ENCODE data around the gene ARF1. TPM values are rescaled to one million over a fixed set of nuclear protein-coding genes. Genes with fewer than 3 reads are reported as not detected.
A peak's percentile ranks its signal among the peaks of the same experiment; 100 is the strongest.

ARF1 gene
- total RNA-seq, 2 donors from 2014 or later, result 322 to 372 TPM

GRCh38 chr1:228066416-228066815 is 16.1 kb upstream of the ARF1 start:
- no peak overlapping the region for H3K4me3 ChIP-seq (ENCODE audit: low read length)
- no peak overlapping the region for H3K4me3 Mint-ChIP-seq
- no peaks in the 10 kb centered on the region for H3K36me3 Mint-ChIP-seq (ENCODE audit: low read depth)
- no peaks in the 10 kb centered on the region for H3K9me3 Mint-ChIP-seq
- H3K4me1 Mint-ChIP-seq, result peaks cover 13% of the 10 kb centered on the region
- H3K27me3 ChIP-seq (ENCODE audit: control insufficient read depth, insufficient read depth, low read length, poor library complexity, severe bottlenecking), result peaks cover 41% of the 10 kb centered on the region
- no peaks in the 10 kb centered on the region for H3K4me1 ChIP-seq (ENCODE audit: control insufficient read depth, insufficient read depth, low read length)
- peak overlapping the region; percentile 78 for H3K27ac Mint-ChIP-seq
- no peaks in the 10 kb centered on the region for H3K9me3 ChIP-seq (ENCODE audit: control insufficient read depth, low read length)
- peaks cover 19% of the 10 kb centered on the region for H3K27me3 Mint-ChIP-seq (ENCODE audit: insufficient read depth)
- TF ChIP-seq CTCF (conservative IDR thresholded peaks at IDR 0.05), result no peak
- 49 to 70% methylated on average over 4 of the region's 4 CpGs for WGBS, 2 experiments (ENCODE audit: insufficient coverage in 1 of 2, insufficient read length in 1 of 2)
- DNase-seq, result peak; percentile 67
- H3K27ac ChIP-seq (ENCODE audit: low read depth, low read length), result no peak overlapping the region
- H3K9ac ChIP-seq (ENCODE audit: extremely low read depth, low read length, poor library complexity, severe bottlenecking), result no peak overlapping the region
- H3K36me3 ChIP-seq (ENCODE audit: control insufficient read depth, insufficient read depth, low read length), result no peaks in the 10 kb centered on the region

- H3K27me3 ChIP-seq (ENCODE audit: control insufficient read depth, insufficient read depth, low read length, poor library complexity, severe bottlenecking), result peaks cover 47% of the 10 kb centered on the region
These were observed 15.4 kb upstream of the ARF1 start for GRCh38 chr1:228066891-228067654.

GRCh38 chr1:228068359-228068758 is 14.1 kb upstream of the ARF1 start:
- Histone ChIP-seq H3K9me3 (ENCODE audit: control insufficient read depth, low read length) (no peaks in the 10 kb centered on the region), H3K27ac (ENCODE audit: low read depth, low read length) (no peak overlapping the region), H3K4me1 (ENCODE audit: control insufficient read depth, insufficient read depth, low read length) (no peaks in the 10 kb centered on the region), H3K4me3 (ENCODE audit: low read length) (no peak overlapping the region), H3K9ac (ENCODE audit: extremely low read depth, low read length, poor library complexity, severe bottlenecking) (no peak overlapping the region), H3K27me3 (ENCODE audit: control insufficient read depth, insufficient read depth, low read length, poor library complexity, severe bottlenecking) (peaks cover 51% of the 10 kb centered on the region), H3K36me3 (ENCODE audit: control insufficient read depth, insufficient read depth, low read length) (no peaks in the 10 kb centered on the region)
- DNase-seq, result no peak
- no peaks in the 10 kb centered on the region for H3K36me3 Mint-ChIP-seq (ENCODE audit: low read depth)
- peaks cover 32% of the 10 kb centered on the region for H3K27me3 Mint-ChIP-seq (ENCODE audit: insufficient read depth)
- no peaks in the 10 kb centered on the region for H3K9me3 Mint-ChIP-seq
- 79 to 92% methylated on average over 4 to 7 of the region's 7 CpGs for WGBS, 2 experiments (ENCODE audit: insufficient coverage in 1 of 2, insufficient read length in 1 of 2)
- TF ChIP-seq CTCF (conservative IDR thresholded peaks at IDR 0.05), result no peak
- peaks cover 13% of the 10 kb centered on the region for H3K4me1 Mint-ChIP-seq
- H3K4me3 Mint-ChIP-seq, result no peak overlapping the region
- H3K27ac Mint-ChIP-seq, result no peak overlapping the region

More at GRCh38 chr1:228066891-228067654, 15.4 kb upstream of the ARF1 start:
- Mint-ChIP-seq H3K4me1 (peaks cover 13% of the 10 kb centered on the region), H3K27me3 (ENCODE audit: insufficient read depth) (peaks cover 21% of the 10 kb centered on the region), H3K36me3 (ENCODE audit: low read depth) (no peaks in the 10 kb centered on the region), H3K4me3 (no peak overlapping the region), H3K9me3 (no peaks in the 10 kb centered on the region), H3K27ac (peak overlapping the region; percentile 78)
- Histone ChIP-seq H3K27ac (ENCODE audit: low read depth, low read length) (no peak overlapping the region), H3K9me3 (ENCODE audit: control insufficient read depth, low read length) (no peaks in the 10 kb centered on the region), H3K9ac (ENCODE audit: extremely low read depth, low read length, poor library complexity, severe bottlenecking) (no peak overlapping the region), H3K36me3 (ENCODE audit: control insufficient read depth, insufficient read depth, low read length) (no peaks in the 10 kb centered on the region), H3K4me3 (ENCODE audit: low read length) (no peak overlapping the region), H3K4me1 (ENCODE audit: control insufficient read depth, insufficient read depth, low read length) (no peaks in the 10 kb centered on the region)
- WGBS, 2 experiments (ENCODE audit: insufficient coverage in 1 of 2, insufficient read length in 1 of 2), result 78 to 82% methylated on average over 6 to 10 of the region's 10 CpGs
- TF ChIP-seq CTCF (conservative IDR thresholded peaks at IDR 0.05), result no peak
- DNase-seq, result peak; percentile 66

Data from endodermal cell (in vitro differentiated cells).